ENCODE results near the gene DGKD.

The DGKD gene

DNA sequence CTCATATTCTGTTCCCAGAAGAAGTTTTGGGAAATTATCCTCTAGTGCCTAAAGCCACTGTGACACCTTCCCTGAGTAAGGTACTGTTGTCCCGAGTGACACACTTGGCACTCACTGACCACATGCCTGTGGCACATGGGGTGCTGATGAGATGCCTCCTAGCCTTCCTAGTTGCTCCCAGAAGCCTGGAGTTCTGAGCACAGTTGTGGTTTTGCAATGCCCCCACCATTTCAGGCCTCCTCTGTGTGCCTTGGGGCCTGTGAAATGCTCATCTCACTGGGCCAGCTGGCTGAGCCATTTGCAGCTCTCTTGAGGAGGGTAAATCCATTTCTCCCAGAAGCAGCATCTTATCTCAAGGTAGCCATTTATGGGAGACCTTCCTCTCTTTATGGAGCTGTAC, 91.8 kb downstream of the DGKD start:
- no peak for DNase-seq (ENCODE audit: low read depth)

DNA sequence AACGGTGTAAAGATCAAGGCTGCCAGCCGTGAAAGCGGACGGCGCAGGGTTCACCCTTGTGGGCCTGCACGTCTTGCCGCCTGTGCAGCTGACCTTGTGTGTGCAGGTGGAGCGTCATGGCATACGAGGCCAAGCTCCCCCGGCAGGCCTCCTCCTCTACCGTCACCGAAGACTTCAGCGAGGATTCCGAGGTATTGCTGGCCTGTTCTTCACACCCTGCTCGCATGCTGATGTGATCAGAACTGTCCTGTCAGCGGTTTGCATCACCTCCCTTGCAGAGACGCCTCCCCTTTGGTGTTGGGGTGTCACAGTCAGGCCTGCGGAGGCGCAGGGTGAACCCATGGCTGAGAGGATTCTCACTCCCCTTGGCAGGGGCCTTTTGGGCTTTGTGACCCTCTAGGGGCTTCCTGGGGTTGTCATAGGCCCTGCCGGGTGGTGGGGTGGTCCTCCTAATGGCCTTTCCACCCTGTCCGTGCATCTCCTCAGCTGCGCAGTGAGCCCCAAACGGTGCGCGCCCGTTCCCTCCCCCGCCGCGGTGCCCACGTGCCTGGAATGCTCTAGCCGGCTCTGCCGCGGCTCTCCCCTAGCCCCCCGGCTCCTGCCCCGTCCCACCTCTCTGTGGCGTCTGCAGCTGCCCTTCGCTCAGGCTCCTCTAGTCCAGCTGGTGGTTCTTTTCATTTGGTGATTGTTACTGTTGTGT, 92.5 kb downstream of the DGKD start:
- DNase-seq (ENCODE audit: low read depth) = no peak

DNA sequence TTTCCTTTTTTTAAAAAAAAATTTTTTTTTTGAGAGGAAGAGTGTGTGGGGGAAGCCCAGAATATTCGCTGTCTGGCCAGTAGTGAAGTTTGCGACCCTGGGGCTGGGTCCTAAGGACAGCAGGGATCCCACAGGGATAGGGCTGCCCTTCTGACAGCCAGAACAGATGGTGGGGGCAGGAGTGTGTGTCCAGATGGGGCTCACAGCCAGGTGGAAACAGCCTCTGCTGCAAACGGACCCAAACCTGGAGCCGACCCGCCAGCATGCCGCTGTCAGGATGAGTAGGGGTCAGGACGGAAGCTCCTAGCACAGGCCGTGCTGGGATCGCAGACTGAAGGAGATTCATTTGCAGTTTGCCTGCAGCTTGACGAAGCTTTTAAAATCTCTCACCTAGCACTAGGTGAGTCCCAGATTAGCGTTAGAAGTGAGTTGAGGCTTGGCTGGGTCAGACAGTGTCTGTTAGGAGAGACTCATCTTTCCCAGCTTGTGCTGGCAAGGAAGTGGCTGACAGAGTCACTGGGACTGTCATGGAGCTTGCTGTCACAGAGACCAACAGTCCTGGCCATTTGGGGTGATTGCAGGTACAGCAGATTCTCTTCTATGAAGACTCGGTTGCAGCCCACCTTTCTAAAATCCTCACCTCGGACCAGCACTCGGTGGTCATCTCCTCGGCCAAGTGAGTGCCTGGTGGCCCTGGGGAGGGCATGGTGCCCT, 93.4 kb downstream of the DGKD start:
- DNase-seq (ENCODE audit: low read depth) = no peak

DNA sequence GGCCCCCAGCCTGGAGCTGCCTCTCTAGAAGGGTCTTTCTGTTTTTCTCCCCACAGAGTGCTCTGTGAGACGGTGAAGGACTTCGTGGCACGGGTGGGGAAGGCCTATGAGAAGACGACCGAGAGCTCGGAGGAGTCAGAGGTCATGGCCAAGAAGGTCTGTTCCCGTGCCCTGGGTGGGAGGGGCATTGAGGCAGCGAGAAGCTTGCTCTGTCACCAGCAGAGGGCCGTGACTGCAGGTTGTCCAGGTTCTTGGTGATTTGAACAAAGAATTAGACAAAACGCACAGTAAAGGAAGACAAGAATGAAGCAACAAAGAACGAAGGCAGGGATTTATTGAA, 93.9 kb downstream of the DGKD start:
- no peak for DNase-seq (ENCODE audit: low read depth)

DNA sequence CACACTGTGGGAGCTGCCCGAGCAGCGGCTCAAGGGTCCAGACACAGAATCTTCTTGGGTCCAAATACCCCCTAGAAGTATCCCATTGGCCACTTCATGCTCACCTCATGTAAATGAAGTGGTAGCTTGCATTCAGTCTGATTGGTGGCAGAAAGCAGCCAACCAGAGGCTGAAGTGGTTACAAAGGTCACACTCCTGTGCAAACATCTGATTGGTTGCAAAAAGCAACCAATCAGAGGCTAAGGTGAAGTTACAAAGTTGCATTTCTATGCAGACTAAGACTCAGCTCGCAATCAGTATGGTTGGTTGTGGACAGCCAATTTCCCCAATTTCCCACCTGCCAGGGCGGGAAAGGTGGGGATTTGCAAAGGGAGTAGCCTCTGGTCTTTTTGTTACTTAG, 94.3 kb downstream of the DGKD start:
- DNase-seq (ENCODE audit: low read depth) = no peak

DNA sequence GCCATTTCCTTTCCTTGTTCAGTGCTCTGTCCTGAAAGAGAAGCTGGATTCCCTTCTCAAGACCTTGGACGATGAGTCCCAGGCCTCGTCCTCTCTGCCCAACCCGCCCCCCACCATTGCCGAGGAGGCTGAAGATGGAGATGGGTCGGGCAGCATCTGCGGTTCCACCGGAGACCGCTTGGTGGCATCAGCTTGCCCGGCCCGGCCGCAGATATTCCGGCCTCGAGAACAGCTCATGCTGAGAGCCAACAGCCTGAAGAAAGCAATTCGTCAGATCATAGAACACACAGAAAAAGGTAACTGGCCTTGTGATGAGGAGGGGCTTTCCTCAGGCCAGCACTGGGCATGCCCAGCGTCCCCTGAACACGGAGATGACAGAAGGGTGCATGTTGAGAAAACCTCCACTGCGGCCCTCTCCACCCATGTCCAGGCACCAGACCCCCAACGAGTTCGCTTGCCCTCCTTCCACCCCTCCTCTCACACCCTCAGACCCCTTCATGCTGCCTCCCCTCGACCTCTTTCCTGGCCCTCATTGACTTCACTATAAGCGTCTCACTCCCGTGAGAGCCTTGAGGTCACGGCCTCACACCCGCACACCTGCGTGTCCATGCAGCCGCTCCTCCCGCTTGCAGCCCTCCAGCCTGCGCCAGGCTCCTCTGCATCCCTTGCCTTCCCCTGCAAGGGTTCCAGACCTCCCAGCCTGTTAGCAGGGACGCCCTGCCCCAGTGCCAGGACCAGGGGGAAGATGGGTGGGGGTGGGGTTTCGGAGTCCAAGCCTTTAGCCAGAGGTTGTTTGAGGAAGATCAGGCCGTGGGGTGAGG, 95.0 kb downstream of the DGKD start:
- DNase-seq (ENCODE audit: low read depth) = no peak

DNA sequence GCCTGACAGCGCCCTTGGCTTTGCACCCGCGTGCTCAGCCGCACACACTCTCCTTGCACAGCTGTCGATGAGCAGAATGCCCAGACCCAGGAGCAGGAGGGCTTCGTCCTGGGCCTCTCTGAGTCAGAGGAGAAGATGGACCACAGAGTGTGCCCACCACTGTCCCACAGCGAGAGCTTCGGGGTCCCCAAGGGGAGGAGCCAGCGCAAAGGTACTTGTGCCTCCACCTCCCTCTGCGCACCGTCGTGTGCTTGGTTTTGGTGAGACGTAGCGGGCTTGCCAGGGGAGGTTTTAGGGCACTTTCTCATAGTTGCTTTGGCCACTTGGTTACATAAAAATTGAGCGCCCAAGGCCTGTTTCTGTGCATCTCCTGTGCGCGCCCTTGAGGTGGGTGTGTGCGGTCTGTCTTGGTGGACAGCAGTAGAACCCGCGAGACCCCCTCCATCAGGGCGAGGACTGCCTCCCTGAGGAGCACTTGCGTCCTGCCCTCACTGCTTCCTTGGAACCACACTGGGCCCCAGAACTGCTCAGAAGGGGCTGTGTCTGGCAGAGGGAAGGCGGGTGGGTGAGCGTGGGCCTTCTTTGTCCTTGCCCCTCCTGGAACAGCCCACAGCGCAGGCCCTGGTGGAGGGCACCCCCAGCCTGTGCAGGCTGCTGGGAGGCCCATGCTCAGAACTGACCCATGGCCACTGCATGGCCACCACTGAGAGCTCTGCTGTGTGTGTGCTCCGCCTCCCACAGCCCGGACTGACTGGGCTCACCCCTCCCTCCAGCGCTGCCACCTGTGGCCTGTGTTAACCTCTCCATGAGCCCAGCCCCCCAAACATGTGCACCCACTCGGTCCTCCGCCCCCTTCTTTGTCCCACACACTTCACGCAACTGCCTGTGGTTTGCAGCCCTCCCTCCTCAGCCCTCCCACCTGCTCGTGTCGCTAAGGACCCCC, 95.9 kb downstream of the DGKD start:
- no peak for DNase-seq (ENCODE audit: low read depth)

DNA sequence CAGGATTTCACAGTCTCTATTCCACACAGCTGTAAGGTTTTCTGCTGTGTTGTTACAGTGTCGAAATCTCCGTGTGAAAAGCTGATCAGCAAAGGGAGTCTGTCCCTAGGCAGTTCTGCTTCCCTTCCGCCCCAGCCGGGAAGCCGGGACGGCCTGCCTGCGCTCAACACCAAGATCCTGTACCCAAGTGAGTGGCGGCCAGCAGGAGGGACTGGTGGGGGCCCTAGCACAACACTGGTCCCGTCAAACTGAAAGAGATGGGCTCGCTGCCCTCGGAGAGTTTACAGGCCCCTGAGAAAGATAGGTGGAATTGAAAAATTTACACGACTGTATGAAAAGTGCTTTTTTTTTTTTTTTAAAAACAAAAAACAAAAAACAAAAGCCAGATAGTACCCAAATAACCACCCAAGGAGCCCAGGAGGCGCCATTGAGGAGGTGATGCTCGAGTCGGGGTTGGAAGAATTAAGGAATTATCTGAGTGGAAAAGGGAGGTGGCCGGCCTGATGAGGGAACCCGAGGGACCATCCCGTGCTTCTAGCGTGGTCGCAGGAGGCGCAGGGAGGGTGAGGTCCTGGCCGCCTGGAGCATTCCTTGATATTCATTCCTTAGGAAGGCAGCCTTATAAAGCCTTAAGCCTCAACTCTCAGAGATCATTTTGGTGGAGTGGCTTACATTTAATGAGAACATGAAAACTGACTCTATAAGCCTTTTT, 96.7 kb downstream of the DGKD start:
- no peak for DNase-seq (ENCODE audit: low read depth)

DNA sequence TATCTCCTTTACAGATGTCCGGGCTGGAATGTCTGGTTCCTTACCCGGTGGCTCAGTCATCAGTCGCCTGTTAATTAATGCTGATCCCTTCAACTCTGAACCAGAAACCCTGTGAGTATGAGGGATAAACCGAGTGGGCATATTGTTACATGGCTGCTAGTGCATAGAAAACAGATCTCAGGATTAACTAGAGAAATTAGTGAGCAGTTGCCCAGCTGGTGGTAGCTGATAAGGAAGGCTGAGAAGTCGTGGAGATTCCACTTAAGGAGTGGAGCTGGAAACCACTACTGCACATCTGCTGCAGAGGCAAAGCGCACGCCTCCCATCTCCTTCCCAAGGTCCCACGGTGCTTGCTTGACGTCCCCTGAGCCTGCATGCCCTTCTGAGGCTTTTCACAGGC, 97.7 kb downstream of the DGKD start:
- no peak for DNase-seq (ENCODE audit: low read depth)

DNA sequence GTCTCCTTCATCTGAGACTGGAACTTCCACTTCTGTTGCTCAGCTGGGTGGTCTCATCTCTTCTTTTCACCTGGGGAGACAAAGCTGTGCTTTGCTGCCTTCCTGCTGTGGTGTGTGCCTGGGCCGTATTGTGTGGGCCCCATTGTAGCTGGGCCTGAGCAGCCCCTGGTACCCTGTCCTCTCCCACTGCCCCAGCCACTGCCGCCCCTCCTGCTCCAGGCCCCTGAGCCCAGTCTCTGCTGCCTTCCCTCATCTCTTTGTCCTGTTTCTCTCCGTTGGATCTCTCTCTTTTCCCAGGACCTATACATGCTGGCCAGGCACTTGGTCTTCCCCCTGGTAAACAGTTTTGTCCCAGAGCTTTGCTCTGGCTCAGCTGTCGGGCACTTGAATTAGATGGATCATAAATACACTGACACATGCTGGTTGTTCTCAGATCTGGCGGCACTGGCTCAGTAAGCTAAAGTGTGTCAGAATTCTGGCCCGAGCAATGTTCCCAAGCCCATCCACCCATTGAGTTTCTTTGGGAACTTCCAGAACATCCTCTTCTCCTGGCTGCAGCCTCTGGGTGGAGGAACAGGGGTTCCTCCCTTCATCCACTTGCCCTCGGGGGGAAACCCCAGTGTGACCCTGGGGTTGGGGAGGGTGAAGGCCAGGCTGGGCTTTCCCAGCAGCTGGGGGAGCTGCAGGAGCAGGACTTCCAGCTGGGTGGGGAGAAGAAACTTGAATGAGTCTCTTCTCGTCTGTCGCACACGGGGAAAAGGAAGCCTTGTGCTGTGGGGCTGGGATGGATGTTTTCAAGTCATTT, 99.0 kb downstream of the DGKD start:
- no peak for DNase-seq (ENCODE audit: low read depth)

DNA sequence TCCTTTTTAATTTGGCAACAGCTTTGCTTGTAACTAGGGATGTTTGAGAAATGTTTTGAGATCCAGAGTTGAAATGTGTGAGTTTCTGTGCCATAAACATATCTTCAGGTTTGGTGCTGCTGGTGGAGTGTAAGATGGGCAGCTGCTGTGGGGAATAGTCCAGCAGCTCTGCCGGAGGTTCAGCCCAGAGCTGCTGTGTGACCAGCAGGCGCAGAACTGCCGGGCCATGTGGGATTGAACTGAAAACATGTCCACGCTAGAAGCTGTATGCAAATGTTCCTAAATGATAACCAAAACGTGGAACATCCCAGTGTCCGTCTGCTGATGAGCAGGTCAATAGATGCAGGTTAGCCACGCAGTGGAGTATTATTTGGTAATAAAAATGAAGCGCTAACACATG, 99.6 kb downstream of the DGKD start:
- DNase-seq (ENCODE audit: low read depth) = no peak

DNA sequence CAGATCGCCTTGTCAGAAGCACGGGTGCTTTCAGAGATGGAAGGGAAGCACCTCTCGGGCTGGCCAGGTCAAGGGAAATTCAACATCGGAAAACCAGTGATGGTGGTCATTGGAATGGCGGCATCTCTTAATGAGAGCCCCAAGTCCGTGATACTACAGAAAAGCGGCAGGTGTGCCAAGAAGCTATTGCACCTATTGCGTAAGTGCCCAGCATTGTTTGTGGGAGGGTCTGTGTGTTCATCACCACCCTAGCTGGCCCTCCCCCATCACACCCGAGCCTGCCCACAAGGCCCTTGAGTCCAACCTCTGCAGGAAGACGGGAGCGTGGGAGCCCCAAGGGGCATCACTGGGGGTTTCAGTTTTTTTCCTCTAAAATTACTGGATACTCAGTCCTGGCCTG, 100.7 kb downstream of the DGKD start:
- no peak for DNase-seq (ENCODE audit: low read depth)

DNA sequence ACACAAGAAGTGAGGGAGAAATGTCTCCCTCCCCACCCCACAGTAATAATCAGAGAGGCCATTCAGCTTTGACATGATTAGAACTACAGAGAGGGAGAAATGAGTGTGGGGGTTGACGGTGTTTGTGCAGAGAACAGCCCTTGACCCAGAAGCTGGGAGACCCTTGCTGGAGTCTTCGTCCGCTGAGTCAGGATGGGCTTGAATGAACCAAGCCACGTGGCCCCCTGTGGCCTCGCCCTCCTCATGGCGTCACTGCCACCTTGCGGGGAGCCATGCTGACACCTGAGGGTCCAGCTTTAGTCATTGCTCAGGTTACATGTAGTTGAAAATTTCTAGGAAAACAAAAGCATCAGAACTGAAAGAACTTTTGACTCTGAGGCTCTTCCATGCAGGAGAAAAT, 101.2 kb downstream of the DGKD start:
- DNase-seq (ENCODE audit: low read depth) = no peak

DNA sequence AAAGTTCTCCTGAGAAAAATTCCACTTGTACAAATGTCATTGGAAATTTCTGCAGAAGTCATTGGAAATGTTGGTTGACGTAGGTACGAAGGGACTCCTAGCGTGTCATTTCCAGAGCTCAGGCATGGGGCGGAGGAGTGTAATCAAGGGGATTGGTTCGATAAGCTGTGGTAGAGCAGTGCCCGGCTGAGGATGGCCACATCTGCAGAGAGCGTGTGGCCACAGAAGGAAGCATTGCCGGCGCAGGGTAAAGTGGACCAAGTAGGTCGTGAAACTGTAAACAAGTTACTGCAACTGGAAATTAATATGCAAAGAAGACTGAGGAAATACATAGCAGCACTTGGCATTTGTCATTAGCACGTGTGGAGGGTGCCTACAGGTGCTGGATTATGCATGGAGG, 101.8 kb downstream of the DGKD start:
- DNase-seq (ENCODE audit: low read depth) = no peak

DNA sequence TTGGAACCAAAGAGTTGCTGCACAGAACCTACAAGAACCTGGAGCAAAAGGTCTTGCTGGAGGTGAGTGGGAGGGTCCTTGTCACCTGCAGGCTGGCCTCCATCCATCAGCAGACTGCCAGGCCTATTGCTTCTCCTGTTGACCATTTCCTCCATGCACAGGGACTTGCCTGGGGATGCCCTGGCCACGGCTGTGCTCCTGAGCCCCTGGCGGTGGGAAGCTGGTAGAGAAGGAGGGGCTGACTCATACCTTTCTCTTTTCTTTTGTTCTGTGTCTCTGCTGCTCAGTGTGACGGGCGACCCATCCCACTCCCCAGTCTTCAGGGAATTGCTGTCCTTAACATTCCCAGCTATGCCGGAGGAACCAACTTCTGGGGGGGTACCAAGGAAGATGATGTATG, 102.6 kb downstream of the DGKD start:
- DNase-seq (ENCODE audit: low read depth) = no peak

DNA sequence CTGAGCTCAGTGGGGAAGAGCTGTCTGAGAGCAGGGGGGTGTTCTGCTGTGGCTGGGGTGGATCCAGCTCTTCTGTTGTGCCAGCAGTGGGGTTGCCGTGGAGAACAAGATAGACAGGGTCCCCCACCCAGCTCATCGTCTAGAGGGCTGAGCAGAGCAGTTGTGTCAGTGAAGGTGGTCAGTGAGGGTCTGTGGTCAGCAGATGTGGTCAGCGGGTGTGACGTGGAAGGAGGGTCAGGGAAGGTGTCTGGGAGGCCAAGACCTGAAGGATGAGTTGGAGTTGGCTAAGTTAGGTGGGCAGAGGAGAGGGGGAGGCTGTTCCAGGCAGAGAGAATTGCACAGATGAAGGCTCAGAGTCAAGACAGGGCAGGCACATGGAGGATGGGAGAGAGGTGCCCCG, 103.1 kb downstream of the DGKD start:
- DNase-seq (ENCODE audit: low read depth) = no peak

DNA sequence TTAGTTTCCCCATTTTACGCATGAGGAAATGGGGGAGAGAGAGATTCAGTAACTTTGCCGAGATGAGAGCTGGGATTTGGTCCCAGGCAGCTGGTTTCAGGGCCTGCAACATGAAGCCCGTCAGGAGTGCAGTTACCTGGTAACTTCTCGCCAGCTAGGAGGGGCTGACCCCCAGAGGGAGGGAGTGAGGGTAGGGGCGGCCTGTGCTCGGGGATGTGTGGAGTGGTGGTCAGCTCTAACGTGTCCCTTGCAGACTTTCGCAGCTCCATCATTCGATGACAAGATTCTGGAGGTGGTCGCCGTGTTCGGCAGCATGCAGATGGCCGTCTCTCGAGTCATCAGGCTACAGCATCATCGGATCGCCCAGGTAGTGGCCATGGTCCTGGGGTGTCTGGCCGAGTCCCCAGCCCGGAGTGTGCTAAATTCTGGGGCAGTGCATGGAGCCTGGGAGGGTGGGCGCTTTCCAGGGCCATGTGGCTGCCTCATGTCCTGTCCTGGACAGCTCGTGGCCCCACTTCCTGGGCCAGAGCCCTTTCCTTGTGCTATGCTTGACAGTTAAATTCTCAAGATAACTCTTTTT, 103.8 kb downstream of the DGKD start:
- DNase-seq (ENCODE audit: low read depth) = no peak

DNA sequence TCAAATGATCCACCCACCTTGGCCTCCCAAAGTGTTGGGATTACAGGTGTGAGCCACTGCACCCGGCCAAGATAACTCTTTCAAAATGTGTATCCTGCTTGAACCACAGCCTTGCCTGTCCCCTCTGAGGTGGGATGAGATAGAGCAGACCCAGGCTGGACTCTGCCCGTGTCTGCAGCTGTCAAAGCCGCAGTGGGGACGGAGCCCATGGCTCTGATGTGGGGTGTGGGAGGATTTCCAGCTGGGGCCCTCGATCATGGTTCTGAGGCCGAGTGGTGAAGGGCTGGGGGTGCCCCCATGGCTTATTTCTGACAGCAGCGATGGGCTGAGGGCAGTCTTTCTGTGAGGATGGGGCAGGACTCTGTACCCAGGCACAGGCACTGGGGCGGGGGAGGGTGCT, 104.5 kb downstream of the DGKD start:
- DNase-seq (ENCODE audit: low read depth) = no peak

DNA sequence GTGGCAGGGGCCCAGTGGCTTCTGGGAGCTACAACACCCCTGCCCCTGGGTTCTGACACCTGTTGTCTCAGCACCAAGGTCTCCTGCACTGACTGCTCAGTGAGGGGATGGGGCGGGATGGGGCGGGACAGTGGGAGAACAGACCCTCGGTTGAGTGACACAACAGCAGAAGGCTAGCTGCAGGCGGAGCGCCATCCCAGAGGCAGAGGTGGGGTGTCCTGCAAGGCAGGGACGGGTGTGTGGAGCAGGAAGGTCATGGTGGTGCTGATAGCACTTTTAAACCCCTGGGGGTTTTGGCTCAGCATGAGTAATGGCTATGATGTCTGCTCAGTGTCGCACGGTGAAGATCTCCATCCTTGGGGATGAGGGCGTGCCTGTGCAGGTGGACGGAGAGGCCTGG, 105.1 kb downstream of the DGKD start:
- no peak for DNase-seq (ENCODE audit: low read depth)

DNA sequence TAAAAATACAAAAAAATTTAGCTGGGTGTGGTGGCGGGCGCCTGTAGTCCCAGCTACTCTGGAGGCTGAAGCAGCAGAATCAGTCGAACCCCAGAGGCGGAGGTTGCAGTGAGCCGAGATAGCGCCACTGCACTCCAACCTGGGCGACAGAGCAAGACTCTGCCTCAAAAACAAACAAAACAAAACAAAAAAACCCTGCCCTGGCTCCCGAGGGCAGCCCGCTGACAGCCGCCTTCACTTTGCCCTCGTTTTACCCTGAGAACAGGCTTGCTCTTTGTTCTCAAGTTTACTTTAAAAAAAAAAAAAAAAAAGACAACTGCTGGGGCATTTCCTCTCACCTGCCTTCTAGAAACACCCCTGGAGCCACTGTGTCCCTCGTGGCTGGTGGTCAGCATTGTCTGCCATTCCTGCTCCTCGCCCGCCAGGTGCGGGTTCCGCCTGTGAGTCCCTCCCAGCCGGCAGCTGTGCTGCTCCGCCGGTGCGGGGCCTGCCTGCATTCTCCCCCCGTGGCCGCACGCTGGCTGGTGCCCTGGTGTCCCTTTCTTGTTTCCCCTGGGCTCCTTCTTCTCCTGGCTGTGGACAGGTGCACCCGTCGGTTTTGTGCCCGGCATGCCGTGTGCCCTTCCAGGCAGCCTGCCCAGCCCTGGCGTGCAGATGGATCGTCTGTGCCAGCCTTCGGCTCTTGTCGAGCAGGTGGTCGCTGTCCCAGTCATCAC, 106.6 kb downstream of the DGKD start:
- DNase-seq (ENCODE audit: low read depth) = no peak
